ENCODE measurements around the gene EMILIN1. TPM values are rescaled to one million over a fixed set of nuclear protein-coding genes. Genes with fewer than 3 reads are reported as not detected.

The EMILIN1 gene
- total and polyA plus RNA-seq, 2 donors (not counting 3 experiments of a cell fraction or from before 2014, with no cell fraction given) = 11.7 to 16.6 TPM

- Histone ChIP-seq H3K36me3 (ENCODE audit: control insufficient read depth in 2 of 2, extremely low read depth in 1 of 2, insufficient read depth in 2 of 2, low read length in 2 of 2) (peaks cover 6 to 27% of the 10 kb centered on the region in 2 experiments), H3K9me3 (replicated peaks; ENCODE audit: control insufficient read depth, insufficient read depth, low read length) (no peaks in the 10 kb centered on the region), H4K20me1 (replicated peaks; ENCODE audit: control insufficient read depth, extremely low read depth, insufficient read depth, low read length) (no peaks in the 10 kb centered on the region), H3K79me2 (ENCODE audit: control insufficient read depth, insufficient read depth, low read length) (peaks cover 18% of the 10 kb centered on the region), H3K4me1 (ENCODE audit: control insufficient read depth, extremely low read depth, insufficient read depth, low read length) (peaks cover 10% of the 10 kb centered on the region), H3K27me3 (ENCODE audit: control insufficient read depth in 2 of 2, insufficient read depth in 2 of 2, low read length in 2 of 2) (no peaks in the 10 kb centered on the region), H3K4me3 (replicated peaks in 1 of 3; ENCODE audit: insufficient read depth in 1 of 3, low read depth in 1 of 3, low read length in 3 of 3) (no peak overlapping the region), H3K9ac (replicated peaks; ENCODE audit: extremely low read depth, insufficient read depth, low read length) (no peak overlapping the region), H3K4me2 (ENCODE audit: insufficient read depth, low read length) (no peak overlapping the region), H3K27ac (ENCODE audit: insufficient read depth, low read depth, low read length) (no peak overlapping the region), H3K9me1 (replicated peaks; ENCODE audit: control insufficient read depth, extremely low read depth, insufficient read depth, low read length) (no peaks in the 10 kb centered on the region), H2AFZ (ENCODE audit: low read depth, low read length) (no peak overlapping the region)
- intact Hi-C loops (cut with micrococcal nuclease) = no loop called here
- ChIA-PET CTCF (no interaction called here), POLR2A (no interaction called here)
- TF ChIP-seq POLR2A (IDR thresholded peaks at IDR 0.05; ENCODE audit: low read depth, low read length) (no peak), FOS (IDR thresholded peaks at IDR 0.05; ENCODE audit: borderline replicate concordance, insufficient read depth, low read length) (no peak), CTCF (IDR thresholded peaks at IDR 0.05; ENCODE audit: extremely low read depth in 1 of 2, insufficient read depth in 1 of 2, low read depth in 1 of 2, low read length in 2 of 2) (no peak), POLR2AphosphoS5 (IDR thresholded peaks at IDR 0.05; ENCODE audit: insufficient read depth, low read depth, low read length) (no peak), MYC (IDR thresholded peaks at IDR 0.05; ENCODE audit: low read depth, low read length) (no peak), MAX (IDR thresholded peaks at IDR 0.05; ENCODE audit: insufficient read depth, insufficient read length) (no peak), GATA2 (IDR thresholded peaks at IDR 0.05; ENCODE audit: insufficient read depth, insufficient read length, low read depth, low read length) (no peak), JUN (IDR thresholded peaks at IDR 0.05; ENCODE audit: borderline replicate concordance, insufficient read depth, insufficient read length, low read depth) (no peak), EZH2 (IDR thresholded peaks at IDR 0.05; ENCODE audit: borderline replicate concordance, low read depth, low read length, severe bottlenecking) (no peak)
- DNase-seq (ENCODE audit: low read depth, low spot score) = no peak
- no peak for FAIRE-seq
- no TSS peak for BruUV-seq (replicated peaks)
- dilution Hi-C loops (cut with MboI; ENCODE audit: extremely low pct_ligation_motif_present, low sequenced_read_pairs) = no loop called here
Observed at GRCh38 chr2:27130396-27130795, 52.0 kb downstream of the EMILIN1 start.

Data from endothelial cell of umbilical vein (primary cell).